Measurements from ENCODE around the gene PRDM16.

- TF ChIP-seq CTCF (IDR thresholded peaks at IDR 0.05) (no peak), POLR2AphosphoS5 (IDR thresholded peaks at IDR 0.05; ENCODE audit: low read depth, low read length) (no peak), REST (IDR thresholded peaks at IDR 0.05; ENCODE audit: insufficient read depth in 1 of 2, low read depth in 2 of 2, low read length in 1 of 2) (no peak), SIN3A (IDR thresholded peaks at IDR 0.05; ENCODE audit: borderline replicate concordance, insufficient read depth, low read depth, low read length) (no peak)
Observed at GRCh38 chr1:3061566-3061965, 7.4 kb upstream of the PRDM16 start.
